Body of pancreas (tissue), 4 donors: ENCODE results near the gene LGALS4.
"Not testable (repeated sequence)": the region's sequence is repeated elsewhere in the genome, so short reads cannot be mapped to it uniquely, and the experiment has no call there.

Source experiments
- POLR2A ChIP-seq, 3 donors: fragments of 450-650 bp; IDR thresholded peaks; one replicate each; pipeline ENCODE4 v1.6.1; 2016; ENCODE audit warnings: antibody characterized with exemption in 3 of 3, mild to moderate bottlenecking in 2 of 3
- TF ChIP-seq, protein P1 (sequence below), 7 experiments: fragments of 450-650 bp in 4 of 7; fragments of 200-600 bp in 3 of 7; sonication (generic) in 3 of 7; IDR thresholded peaks; one replicate each; pipeline ENCODE4 v1.5.1; 2016 to 2019; ENCODE audit warnings: antibody characterized with exemption in 7 of 7

DNA sequence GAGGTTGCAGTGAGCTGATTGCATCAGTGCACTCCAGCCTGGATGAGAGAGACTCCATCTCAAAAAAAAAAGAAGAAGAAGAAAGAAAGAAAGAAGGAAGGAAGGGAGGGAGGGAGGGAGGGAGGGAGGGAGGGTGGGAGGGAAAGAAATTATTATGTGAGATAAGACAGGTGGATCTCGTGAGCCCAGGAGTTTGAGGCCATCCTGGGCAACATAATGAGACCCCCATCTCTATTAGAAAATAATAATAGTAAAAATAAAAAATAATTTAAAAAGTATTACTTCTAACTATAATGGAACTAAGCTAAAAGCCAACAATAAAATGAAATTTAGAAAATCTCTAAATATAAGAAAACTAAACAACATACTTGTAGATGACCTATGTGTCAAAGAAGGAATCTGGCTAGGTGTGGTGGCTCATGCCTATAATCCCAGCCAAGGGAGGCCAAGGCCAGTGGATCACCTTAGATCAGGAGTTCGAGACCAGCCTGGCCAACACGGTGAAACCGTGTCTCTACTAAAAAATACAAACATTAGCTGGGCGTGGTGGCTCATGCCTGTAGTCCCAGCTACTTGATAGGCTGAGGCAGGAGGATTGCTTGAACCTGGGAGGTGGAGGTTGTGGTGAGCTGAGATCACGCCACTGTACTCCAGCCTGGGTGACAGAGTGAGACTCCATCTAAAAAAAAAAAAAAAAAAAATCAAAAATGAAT lies 51.8 kb downstream of the LGALS4 start:
- TF ChIP-seq, protein P1, sequence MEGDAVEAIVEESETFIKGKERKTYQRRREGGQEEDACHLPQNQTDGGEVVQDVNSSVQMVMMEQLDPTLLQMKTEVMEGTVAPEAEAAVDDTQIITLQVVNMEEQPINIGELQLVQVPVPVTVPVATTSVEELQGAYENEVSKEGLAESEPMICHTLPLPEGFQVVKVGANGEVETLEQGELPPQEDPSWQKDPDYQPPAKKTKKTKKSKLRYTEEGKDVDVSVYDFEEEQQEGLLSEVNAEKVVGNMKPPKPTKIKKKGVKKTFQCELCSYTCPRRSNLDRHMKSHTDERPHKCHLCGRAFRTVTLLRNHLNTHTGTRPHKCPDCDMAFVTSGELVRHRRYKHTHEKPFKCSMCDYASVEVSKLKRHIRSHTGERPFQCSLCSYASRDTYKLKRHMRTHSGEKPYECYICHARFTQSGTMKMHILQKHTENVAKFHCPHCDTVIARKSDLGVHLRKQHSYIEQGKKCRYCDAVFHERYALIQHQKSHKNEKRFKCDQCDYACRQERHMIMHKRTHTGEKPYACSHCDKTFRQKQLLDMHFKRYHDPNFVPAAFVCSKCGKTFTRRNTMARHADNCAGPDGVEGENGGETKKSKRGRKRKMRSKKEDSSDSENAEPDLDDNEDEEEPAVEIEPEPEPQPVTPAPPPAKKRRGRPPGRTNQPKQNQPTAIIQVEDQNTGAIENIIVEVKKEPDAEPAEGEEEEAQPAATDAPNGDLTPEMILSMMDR (IDR thresholded peaks at IDR 0.05): not testable (repeated sequence)
- TF ChIP-seq POLR2A (IDR thresholded peaks at IDR 0.05): not testable (repeated sequence)
